Measurements from ENCODE around the gene WFDC12.
"Not testable (repeated sequence)": the region's sequence is repeated elsewhere in the genome, so short reads cannot be mapped to it uniquely, and the experiment has no call there.

WFDC12 gene

GRCh38 chr20:45156713-45157112 lies 32.4 kb upstream of the WFDC12 start:
- peak overlapping the region; percentile 92 for H3K27ac ChIP-seq
- TF ChIP-seq CTCF (IDR thresholded peaks at IDR 0.05) = no peak
- no peaks in the 10 kb centered on the region for H3K27me3 ChIP-seq
- peaks cover 29 to 47% of the 10 kb centered on the region in 2 experiments for H3K4me1 ChIP-seq (ENCODE audit: control insufficient read depth in 1 of 2, insufficient read depth in 1 of 2, low read depth in 1 of 2, low read length in 1 of 2)
- no peaks in the 10 kb centered on the region for H3K36me3 ChIP-seq
- no peak overlapping the region for H3K4me3 ChIP-seq (ENCODE audit: low read depth in 1 of 2, low read length in 1 of 2)
- no peaks in the 10 kb centered on the region for H3K9me3 ChIP-seq

- not testable (repeated sequence) for H3K27me3 ChIP-seq; H3K9me3 ChIP-seq; H3K36me3 ChIP-seq; H3K4me3 ChIP-seq (ENCODE audit: low read depth in 1 of 2, low read length in 1 of 2)
- H3K27ac ChIP-seq = peak overlapping the region; percentile 92
- peaks cover 29 to 47% of the 10 kb centered on the region in 2 experiments for H3K4me1 ChIP-seq (ENCODE audit: control insufficient read depth in 1 of 2, insufficient read depth in 1 of 2, low read depth in 1 of 2, low read length in 1 of 2)
These were observed 30.5 kb upstream of the WFDC12 start for GRCh38 chr20:45154794-45155193.

- Histone ChIP-seq H3K36me3 (no peaks in the 10 kb centered on the region), H3K27me3 (peaks cover 16% of the 10 kb centered on the region), H3K9me3 (no peaks in the 10 kb centered on the region), H3K27ac (peak overlapping the region; percentile 92), H3K4me1 (ENCODE audit: control insufficient read depth in 1 of 2, insufficient read depth in 1 of 2, low read depth in 1 of 2, low read length in 1 of 2) (peaks cover 29 to 47% of the 10 kb centered on the region in 2 experiments), H3K4me3 (ENCODE audit: low read depth in 1 of 2, low read length in 1 of 2) (no peak overlapping the region)
- no peak for TF ChIP-seq CTCF (IDR thresholded peaks at IDR 0.05)
These were observed 29.9 kb upstream of the WFDC12 start for GRCh38 chr20:45154183-45154582.

- Histone ChIP-seq H3K4me3 (ENCODE audit: low read depth in 1 of 2, low read length in 1 of 2) (no peak overlapping the region), H3K36me3 (no peaks in the 10 kb centered on the region), H3K27ac (peak overlapping the region; percentile 92), H3K9me3 (no peaks in the 10 kb centered on the region), H3K27me3 (peaks cover 20% of the 10 kb centered on the region), H3K4me1 (ENCODE audit: control insufficient read depth in 1 of 2, insufficient read depth in 1 of 2, low read depth in 1 of 2, low read length in 1 of 2) (peaks cover 29 to 47% of the 10 kb centered on the region in 2 experiments)
- no peak for TF ChIP-seq CTCF (IDR thresholded peaks at IDR 0.05)
These were observed 29.5 kb upstream of the WFDC12 start for GRCh38 chr20:45153752-45154151.

- Histone ChIP-seq H3K9me3 (no peaks in the 10 kb centered on the region), H3K4me3 (ENCODE audit: low read depth in 1 of 2, low read length in 1 of 2) (no peak overlapping the region), H3K27ac (peak overlapping the region; percentile 92), H3K4me1 (ENCODE audit: control insufficient read depth in 1 of 2, insufficient read depth in 1 of 2, low read depth in 1 of 2, low read length in 1 of 2) (peaks cover 29 to 47% of the 10 kb centered on the region in 2 experiments), H3K27me3 (peaks cover 26% of the 10 kb centered on the region), H3K36me3 (no peaks in the 10 kb centered on the region)
- TF ChIP-seq CTCF (IDR thresholded peaks at IDR 0.05) = no peak
These were observed 28.9 kb upstream of the WFDC12 start for GRCh38 chr20:45153147-45153546.

GRCh38 chr20:45152405-45152804 lies 28.1 kb upstream of the WFDC12 start:
- TF ChIP-seq CTCF (IDR thresholded peaks at IDR 0.05) = no peak
- Histone ChIP-seq H3K9me3 (no peaks in the 10 kb centered on the region), H3K27me3 (peaks cover 33% of the 10 kb centered on the region), H3K27ac (no peak overlapping the region), H3K4me3 (ENCODE audit: low read depth in 1 of 2, low read length in 1 of 2) (no peak overlapping the region), H3K4me1 (ENCODE audit: control insufficient read depth in 1 of 2, insufficient read depth in 1 of 2, low read depth in 1 of 2, low read length in 1 of 2) (peaks cover 29 to 43% of the 10 kb centered on the region in 2 experiments), H3K36me3 (no peaks in the 10 kb centered on the region)

Measured in neutrophil (primary cell).